ENCODE data around the gene KRT16. TPM values are rescaled to one million over a fixed set of nuclear protein-coding genes. Genes with fewer than 3 reads are reported as not detected.
"Not testable (repeated sequence)": the region's sequence is repeated elsewhere in the genome, so short reads cannot be mapped to it uniquely, and the experiment has no call there.

KRT16 gene
- polyA plus RNA-seq (2013, experiment 1 of 2; ENCODE audit: insufficient read length): not detected
- not detected for polyA plus RNA-seq (2013, experiment 2 of 2; ENCODE audit: insufficient read length)

DNA sequence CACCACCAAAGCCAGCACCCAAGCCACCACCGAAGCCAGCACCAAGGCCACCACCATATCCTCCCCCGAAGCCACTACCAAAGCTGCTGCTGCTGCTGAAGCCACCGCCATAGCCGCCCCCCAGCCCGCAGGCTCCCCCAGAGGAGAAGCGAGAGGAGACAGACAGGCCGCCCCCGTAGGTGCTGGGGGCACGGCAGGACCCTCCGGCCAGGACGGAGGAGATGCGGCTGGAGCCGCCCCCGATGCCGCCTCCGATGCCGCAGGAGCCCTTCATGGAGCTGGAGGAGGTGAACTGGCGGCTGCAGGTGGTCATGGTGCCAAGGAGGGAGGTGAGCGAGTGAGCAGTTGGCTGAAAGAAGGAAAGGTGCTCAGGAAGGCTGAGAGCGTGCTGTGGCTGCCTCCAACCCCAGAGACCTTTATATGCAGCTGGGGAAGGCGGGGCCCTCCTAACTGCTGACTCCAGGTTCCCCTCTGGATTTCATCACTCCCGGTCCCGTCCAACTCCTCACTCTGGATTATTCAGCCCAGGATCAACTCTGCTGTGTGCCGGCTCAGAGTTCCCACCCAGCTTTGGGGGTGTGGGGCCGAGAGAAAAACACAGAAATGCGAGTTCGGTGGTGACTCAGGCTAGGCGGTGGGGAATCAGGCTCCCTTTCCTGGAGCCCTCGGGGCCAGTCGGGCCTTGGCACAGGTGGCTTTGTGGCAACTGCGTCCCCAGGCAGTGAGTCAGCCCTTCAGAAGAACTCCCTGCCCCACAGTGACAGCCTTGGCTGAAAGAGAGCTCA, at the start of gene KRT16:
TSS of gene KRT16 (minus strand) at position 392 of the 785 bp plus-strand sequence. CDS start at position 313, 79 bp downstream.
- DNase-seq: not testable (repeated sequence)

DNA sequence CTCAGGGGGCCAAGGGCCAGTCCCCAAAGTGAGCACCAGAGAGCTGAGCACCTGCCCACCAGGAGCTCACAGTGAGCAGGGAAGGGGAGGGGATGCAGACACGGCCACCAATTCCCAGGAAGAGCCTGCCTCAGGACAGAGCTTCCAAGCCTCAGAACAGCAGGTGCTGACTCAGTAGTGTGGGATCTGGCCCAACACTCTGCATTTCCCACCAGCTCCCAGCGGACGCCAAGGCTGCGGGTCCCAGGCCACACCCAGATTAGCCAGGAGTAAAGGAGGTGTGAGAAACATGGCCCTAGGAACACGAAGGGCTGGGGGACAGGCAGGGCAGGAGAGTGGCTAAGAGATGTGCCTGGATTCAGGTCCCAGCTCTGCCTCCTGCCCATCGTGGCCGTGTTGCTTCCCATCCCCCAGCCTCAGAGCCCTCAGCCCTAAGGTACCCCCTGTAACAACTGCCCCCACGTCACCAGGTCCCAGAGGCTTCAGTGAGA, 47.7 kb upstream of the KRT16 start:
- no peak for DNase-seq

DNA sequence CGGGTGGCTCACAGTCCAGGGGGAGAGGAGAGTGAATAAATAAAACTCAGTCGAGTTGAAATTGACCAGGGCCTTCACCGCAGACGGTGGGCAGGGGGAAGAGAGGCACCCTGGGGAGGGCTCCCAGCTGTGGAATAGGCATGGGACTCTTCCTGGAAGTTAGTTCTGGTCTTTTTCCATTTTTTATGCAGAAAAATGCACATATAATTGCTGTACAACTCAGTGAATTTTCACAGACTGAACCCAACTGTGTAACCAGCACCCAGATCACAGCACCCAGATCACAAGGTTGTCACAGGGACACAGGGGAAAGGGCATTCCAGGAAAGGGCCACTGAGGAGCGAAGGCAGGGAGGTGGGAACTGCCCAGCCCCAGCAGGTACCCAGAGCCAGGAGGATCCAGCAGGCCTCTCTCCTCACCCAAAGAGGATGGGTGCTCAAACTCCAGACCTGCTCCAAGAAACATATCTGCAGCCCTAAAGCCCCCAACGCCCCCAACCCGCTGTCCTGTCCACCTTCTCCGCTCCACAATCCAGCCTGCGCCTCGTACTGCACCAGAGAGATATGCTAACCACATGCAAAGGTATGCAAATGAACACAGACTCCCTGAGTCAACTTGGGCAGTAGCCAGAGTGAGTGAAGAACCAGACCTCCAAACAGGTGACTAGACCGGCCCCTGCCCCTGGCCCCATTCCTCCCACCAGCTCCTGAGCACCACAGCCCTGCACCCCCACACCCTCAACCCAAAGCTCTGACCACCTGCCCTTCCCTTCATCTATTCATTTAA, 47.1 kb upstream of the KRT16 start:
- DNase-seq: no peak

DNA sequence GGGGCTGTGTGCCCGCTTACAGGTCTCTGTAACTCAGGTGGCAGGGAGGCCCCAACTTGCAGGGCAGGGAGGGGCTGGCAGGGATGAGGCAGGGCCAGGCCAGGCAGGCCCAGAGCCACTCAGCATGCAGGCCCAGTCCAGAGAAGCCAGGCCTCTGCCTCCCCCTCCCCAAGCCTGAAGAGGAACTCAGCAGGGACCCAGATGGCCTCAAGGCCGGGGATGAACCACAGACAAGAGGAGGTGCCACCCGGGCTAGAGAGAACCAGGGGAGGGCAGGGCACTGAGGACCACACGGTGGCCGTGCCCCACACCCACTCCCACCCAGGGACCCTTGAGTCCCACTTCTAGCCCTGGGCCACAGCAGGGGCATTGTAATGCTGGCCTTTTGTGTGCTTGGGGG, 46.3 kb upstream of the KRT16 start:
- no peak for DNase-seq

DNA sequence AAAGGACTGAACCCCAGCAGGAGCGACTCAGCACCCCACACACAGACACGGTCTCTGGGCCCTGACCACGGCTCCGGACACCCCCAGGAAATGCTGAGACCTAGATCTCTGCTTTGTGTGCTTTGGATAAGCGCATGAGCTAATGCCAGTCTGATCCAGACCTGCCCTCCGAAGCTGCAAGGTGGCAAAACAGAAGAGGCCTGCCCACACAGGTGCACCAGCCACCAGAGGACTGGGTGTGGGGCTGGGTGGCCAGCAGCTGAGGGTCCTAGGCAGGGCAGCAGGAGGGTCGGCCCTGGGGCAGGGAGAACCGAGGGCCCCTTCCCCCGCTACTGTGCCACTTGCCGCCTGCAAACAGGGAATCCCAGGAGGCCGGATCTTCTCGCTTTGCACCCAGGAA, 45.4 kb upstream of the KRT16 start:
- DNase-seq: no peak

DNA sequence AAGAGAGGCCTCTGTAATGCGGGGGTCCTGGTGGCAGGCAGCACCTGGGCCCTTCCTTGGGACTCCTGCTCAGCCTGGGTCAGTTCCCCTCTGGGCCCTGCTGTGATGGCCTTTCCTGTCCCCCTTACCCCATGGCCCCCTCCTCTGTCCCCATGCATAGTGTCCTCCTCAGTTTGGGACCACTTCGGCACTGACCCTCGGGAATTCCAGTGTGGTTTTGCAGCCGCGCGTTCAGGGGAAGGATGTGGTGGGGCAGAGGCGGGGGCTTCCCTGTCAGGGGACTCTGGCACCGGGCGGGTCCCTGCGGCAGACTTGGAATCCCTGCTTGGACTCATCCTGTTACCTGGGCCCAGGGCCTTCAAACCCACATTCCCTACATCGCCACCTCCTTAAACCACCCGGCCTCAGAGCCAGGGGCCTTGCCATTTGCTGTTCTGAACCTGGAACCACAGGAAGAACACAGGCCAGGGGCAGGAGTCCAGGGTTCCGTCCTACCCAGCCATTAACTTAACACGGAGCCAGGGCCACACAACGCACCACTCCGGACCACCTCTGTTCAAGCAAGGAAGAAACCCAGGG, 44.7 kb upstream of the KRT16 start:
- no peak for DNase-seq

DNA sequence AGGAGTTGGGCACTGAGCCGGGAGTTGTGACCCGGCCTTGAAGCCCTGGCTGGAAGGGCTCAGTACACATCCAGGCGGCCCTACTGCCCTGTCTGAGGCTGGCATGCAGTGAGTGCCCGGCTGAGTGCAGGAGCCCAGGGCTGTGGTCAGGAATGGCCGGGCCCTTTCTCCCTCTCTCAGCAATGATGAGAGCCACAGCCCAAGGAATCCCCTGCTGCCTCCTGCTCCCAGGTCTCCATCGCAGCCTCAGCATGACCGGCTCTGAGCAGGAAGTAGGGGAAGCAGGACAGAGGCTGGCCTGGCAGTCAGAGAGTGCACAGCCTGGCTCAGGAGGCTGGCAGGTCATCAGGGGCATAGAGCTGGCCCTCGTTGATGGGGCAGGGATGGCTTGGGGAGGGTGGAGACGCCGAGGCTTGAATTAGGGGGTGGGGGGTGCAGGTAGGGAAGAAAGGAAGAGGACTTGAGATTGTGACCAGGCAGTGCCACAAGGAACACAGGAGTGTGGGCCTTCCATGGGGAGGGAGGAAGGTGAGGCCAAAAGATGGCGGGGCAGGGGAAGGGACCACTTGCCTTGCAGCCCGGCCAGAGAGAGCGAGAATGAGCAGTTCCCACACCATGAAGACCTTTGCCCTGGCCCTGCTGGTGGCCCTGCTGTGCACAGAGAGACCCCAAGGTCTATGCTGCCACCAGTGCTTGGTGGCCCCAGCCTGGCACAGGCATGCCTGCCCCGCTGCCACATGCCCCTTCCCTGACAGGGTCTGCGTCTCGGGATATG, 43.9 kb upstream of the KRT16 start:
- DNase-seq: no peak

DNA sequence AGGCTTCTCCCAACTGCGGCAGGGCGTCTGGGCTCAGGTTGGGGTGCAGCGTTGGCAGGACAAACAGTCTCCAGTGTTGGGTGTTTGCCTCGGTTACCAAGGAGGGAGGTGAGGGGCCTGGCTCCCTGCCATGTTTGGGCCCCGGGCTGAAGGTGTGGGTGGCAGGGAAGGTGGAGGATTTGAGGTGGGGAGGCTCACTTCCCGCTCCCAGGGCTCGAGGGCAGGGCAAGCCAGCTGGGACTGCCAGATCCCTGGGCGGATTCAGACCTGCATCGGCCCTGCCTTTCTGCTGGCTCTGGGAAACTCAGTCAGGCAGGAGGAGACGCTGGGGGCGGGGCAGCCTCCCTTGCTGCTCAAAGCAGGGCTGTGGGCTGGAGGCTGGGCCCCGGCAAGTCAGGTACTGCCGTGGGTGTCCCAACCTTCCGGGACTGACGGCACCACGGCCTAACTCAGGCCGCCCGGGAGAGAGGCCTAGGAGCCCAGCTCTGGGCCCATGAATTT, 43.1 kb upstream of the KRT16 start:
- no peak for DNase-seq

DNA sequence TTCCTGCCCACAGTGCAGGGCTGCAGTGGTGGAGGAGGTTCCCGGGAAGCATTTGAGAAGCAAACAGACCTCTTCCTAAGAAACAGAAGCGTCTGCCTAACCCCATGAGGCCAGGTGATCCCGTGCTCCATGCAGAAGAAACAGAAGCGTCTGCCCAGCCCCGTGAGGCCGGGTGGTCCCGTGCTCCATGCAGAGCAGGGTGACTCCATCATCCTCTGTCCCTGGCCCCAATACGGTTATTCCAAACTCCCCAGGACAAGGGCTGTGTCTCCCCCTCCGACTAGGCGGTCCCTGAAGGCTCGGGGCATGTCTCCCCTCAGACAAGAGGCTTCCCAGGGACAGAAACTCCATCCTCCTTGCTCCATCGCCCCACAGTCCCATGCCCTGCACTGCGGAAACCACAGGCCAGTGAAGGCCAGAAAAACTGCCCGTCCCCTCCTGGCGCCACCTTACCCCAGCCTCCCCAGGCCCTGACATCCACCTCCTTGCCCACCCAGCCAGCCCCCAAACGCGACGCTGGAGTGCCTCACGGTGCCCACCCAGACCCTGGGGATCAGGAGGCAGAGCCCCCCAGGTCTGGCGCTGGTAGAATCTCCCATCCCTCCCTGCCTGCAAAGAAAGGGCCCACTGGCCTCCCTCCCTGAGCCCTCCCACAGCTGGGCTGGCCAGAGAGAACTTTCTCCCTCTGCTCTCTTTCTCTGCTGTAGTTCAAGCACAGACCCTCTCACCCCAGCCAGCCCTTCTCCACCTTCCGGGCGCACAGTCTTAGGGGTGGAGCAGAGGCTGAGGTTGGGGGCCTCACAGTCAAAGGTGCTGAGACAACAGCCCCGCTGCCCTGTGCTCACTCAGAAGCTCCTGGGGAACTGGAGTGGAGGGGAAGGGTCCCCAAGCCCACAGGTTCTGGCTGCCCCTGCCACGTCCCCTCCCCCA, 42.4 kb upstream of the KRT16 start:
- no peak for DNase-seq

DNA sequence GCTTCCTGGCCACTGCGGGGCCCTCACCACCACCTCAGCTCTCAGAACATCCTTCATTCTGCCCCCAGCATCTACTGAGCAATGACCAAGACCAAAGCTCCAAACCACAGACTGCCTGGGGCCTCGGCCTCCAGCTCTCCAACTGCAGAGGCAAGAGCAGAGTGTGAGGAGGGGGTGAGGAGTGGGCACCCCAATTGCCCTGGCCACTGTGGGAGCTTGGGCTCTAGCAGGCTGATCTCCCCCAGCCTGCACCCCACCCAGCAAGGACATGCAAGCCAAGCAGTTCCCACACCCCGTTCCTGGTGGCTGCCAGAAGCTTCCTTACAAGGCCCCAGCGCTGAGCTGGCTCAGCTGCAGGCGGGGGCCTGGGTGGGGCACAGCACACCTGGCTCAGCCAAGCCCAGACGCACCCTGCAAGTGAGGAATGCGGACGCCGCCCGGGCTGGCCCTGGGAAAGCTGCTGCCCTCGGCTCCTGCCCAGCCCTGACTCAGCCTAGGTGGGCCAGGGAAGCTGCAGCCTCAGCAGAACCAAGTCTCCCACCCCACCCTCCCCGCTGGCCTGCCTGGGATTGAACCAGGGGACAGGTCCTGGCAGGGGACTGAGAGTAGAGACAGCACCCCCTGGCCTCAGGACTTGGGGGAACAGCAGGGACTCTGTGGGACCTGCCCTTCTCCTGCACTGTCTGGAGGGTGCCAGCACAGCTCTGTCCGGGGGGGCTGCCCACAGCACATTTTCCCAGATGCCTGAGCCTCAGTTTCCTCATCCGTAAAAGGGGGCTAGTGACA, 41.5 kb upstream of the KRT16 start:
- DNase-seq: no peak

DNA sequence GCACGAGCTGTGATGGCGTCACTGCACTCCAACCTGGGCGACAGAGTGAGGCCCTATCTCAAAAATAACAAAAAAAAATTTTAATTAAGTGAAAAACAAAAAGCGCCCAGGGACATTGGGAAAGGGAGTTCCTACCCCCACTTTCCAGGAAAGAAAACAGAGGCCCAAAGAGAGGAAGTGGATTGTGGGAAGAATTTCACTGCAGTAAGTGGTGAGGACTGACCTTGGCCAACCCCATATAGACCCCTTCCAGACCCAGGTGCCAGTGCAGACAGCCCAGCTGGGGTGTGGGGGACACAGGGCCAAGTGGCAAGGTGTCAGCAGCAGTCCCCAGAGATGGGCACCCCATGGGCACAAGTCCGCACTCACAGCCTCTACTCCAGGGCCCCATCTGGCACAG, 40.9 kb upstream of the KRT16 start:
- DNase-seq: no peak

DNA sequence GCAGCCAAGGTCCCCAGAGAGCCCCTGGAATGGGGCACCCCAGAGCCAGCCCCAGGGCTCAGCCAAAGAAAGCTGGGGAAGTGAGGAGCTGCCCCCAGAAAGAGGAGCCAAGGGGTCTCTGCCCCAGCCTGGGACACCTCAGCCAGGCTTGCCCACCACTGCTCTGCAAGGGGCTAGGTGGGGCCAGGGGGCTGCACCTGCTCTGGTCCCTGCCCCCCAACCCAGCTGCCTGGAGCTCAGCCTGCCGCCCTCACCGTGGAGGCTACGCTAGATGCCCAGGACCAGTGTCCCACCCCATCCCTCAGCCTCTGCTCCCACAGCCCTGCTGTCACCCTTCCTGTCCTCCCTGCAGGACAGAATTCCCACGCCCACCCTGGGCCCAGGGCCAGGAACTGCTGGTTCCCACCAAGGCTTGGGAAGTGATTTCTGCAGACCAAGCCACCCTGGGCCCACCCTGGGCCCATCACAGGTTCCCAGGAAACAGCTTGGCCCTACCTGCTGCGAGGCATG, 39.9 kb upstream of the KRT16 start:
- DNase-seq: no peak

DNA sequence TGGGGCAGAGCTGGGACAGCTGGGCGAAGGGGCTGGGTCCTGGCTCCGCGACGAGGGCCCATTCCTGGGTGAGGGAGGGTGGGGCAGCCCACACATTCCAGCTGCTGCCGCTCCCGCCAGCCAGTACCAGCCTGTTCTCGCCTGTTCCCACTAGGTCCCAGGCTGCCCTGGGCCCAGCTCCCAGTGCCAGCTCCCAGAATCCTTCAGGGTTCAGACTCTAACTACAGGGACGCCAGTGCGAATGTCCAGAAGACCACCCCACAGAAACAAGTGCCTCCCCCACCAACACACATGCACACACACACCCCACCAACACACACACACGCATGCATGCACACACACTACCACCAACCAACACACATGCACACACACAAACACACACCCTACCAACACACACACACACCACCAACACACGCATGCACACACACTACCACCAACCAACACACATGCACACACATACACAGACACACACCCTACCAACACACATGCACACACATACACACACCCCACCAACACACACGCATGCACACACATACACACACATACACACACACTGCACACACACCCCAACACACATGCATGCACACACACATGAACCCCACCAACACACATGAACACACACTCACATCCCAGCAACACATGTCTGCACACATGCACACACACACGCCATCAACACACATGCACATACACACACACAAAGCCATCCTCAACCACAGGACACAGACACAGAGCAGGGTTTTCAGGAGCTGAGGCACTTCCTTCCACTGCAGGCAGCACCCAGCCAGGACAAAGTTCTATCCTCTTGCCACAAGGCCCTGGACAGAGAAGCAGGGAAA, 39.3 kb upstream of the KRT16 start:
- no peak for DNase-seq

DNA sequence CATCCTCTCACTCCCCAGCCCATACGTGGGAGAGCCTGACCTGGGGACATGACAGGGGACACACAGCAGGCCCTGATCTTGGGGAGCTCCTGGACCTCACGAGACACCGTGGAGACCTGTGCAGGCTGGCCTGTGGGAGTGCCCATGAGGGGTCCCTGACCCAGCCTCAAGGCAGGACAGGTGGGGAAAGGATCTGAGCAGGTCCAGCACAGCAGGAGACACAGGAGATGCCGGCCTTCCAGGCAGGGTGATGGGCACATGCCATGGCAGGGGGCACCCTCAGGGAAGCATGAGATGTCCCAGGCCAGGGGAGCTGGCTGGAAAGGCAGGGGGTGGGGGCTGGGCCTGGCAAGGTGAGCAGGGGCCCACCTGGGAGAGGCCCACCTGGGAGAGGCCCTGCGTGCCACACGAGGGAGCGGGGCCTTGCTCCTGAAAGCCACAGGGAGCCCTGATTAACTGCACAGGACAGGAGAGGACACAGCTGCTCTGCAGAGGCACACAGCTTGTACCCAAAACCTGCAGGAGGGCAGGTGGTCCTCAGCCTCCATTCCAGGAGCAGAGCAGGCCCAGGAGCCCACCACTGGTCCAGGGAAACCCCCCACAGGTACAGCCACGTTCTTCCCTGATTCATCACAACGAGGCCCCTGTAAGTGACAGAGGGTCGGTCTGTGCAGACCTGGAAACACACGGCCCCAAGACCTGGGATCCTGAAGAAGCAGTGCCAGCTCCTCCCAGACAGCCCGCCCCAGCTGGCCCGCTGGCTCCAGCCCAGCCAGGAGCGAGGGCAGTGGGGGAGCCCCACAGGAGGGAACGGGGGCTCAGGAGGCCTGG, 38.4 kb upstream of the KRT16 start:
- DNase-seq: no peak

DNA sequence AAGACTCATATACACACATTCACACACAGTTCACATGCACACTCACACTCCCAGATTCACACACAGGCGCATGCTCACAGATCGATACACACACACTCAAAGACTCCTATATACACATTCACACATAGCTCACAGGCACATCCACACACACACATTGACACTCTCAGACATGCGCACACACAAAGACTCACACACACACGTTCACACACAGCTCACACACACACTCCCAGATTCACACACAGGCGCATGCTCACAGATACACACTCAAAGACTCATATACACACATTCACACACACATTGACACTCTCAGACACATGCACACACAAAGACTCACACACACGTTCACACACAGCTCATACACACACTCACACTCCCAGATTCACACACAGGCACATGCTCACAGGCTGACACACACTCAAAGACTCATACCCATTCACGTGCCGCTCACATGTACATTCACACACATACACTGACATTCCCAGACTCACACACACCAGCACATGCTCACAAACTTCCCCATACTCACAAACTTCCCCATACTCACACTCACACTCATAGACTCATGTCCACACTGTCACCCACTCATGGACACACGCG, 37.5 kb upstream of the KRT16 start:
- no peak for DNase-seq

DNA sequence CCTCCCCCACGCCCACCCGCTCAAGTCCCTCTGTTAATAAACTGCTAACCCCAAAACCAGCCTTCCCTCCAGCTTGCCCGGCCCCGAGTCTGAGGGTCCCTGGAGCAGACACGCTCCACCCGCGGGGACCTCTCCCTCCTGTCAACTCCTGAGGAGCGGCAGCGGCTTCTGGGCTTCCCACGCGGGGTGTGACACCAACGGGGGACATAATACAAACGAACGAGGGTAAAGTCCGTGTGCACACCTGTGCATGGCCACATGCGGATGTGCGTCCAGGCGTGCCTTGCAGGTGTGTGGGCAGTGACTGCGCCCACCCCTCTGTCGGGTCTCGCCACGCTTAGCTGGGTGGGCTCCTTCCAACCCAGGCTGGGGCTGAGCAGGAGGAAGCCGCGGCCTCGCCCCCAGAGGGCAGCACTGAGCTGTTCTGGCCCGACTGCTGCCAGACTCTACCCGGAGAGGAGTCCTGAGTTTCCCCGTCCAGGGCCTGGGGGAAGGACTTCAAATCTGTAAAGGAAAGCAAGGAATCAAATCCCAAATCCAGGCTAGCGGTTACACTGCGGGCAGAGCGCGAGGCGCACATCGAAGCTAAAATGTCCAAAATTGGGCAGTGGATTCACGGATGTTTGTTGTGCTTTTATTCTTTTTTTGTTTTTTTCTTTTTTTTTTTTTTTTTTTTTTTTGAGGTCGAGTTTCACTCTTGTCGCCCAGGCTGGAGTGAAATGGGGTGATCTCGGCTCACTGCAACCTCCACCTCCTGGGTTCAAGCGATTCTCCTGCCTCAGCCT, 36.0 kb upstream of the KRT16 start:
- peak; percentile 83 for DNase-seq

DNA sequence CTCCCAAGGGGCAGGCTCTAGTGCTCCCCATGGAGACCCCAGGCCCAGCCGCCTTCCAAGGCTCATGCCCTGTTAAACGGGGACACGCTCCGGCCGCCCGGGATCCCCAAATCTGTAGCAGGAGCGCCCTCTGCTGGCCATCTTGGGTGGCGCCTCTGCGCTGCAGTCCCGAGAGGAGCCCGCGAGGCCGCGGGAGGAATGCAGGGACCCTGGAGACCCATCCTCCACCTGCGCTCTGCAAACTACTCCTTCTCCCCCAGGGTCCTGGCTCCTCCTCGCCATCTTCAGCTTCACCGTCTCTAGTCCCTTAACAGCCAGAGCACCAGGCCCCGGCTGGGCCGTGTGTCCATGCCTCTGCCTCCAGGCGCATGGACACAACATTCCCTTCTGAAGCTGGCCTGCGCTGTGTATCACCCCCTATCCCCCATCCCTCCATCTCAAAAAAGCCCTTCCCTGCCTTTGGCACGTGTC, 35.4 kb upstream of the KRT16 start:
- peak; percentile 71 for DNase-seq

Measured in fibroblast of skin of abdomen (primary cell).